GM23338 (cell line): ENCODE results near the gene TPRG1. TPM values are rescaled to one million over a fixed set of nuclear protein-coding genes. Genes with fewer than 3 reads are reported as not detected.

Source experiments
- ATAC-seq: fragments of 200-7000 bp; cut with Tn5 transposase; 3 replicates; pipeline ENCODE4 v1.9.1; 2020
- DNase-seq: peaks from one replicate; pipeline ENCODE4 v3.0.0-alpha.2; 2015; ENCODE audit warnings: low spot score
- H2AFZ ChIP-seq: fragments of 200-600 bp; sonication (generic); 2 replicates; pipeline ENCODE4 v1.8.0; 2016; ENCODE audit warnings: antibody characterized with exemption, mild to moderate bottlenecking, moderate library complexity
- H3F3A ChIP-seq: fragments of 200-600 bp; sonication (generic); replicated peaks from 2 replicates; pipeline ENCODE4 v1.8.0; 2017; ENCODE audit warnings: antibody characterized with exemption, mixed run types, low read depth
- H3K27ac ChIP-seq: fragments of 200-600 bp; sonication (generic); 2 replicates; pipeline ENCODE4 v1.6.1; 2016; ENCODE audit warnings: low read depth
- H3K27me3 ChIP-seq: fragments of 200-600 bp; sonication (generic); 2 replicates; pipeline ENCODE4 v1.8.0; 2016; ENCODE audit warnings: mild to moderate bottlenecking, mixed run types, moderate library complexity; ENCODE audit not compliant: insufficient read depth
- H3K36me3 ChIP-seq: fragments of 200-600 bp; sonication (generic); 2 replicates; pipeline ENCODE4 v1.8.0; 2016; ENCODE audit warnings: mild to moderate bottlenecking; ENCODE audit not compliant: insufficient read depth
- H3K4me1 ChIP-seq: fragments of 200-600 bp; sonication (generic); 2 replicates; pipeline ENCODE4 v1.8.0; 2016; ENCODE audit warnings: mild to moderate bottlenecking, moderate library complexity; ENCODE audit not compliant: insufficient read depth
- H3K4me2 ChIP-seq: fragments of 200-600 bp; sonication (generic); 2 replicates; pipeline ENCODE4 v1.7.1; 2017; ENCODE audit warnings: mixed run types
- H3K4me3 ChIP-seq: fragments of 200-600 bp; sonication (generic); 2 replicates; pipeline ENCODE4 v1.6.1; 2016; ENCODE audit warnings: mixed run types
- H3K79me2 ChIP-seq: fragments of 200-600 bp; sonication (generic); replicated peaks from 2 replicates; pipeline ENCODE4 v1.8.0; 2017; ENCODE audit warnings: mild to moderate bottlenecking; ENCODE audit not compliant: insufficient read depth
- H3K9me2 ChIP-seq: fragments of 200-600 bp; sonication (generic); 2 replicates; pipeline ENCODE4 v1.8.0; 2017; ENCODE audit not compliant: insufficient read depth
- H4K20me1 ChIP-seq: fragments of 200-600 bp; sonication (generic); replicated peaks from 2 replicates; pipeline ENCODE4 v1.8.0; 2017; ENCODE audit warnings: mild to moderate bottlenecking; ENCODE audit not compliant: insufficient read depth
- H3K27ac Mint-ChIP-seq: 2 replicates; pipeline ENCODE4 v1.8.0; 2020; ENCODE audit warnings: inconsistent platforms, mild to moderate bottlenecking, moderate library complexity, mixed read lengths
- H3K27me3 Mint-ChIP-seq: 3 replicates; pipeline ENCODE4 v1.8.0; 2022; ENCODE audit warnings: low read depth, mild to moderate bottlenecking, moderate library complexity, mixed read lengths, inconsistent platforms; ENCODE audit not compliant: insufficient read depth, poor library complexity
- H3K36me3 Mint-ChIP-seq: 3 replicates; pipeline ENCODE4 v1.8.0; 2021; ENCODE audit warnings: low read depth, mild to moderate bottlenecking, inconsistent platforms, moderate library complexity, mixed read lengths
- H3K4me1 Mint-ChIP-seq: 3 replicates; pipeline ENCODE4 v1.8.0; 2020; ENCODE audit warnings: mild to moderate bottlenecking, inconsistent platforms, mixed read lengths
- H3K4me3 Mint-ChIP-seq: 3 replicates; pipeline ENCODE4 v1.8.0; 2021; ENCODE audit warnings: moderate library complexity, mild to moderate bottlenecking, inconsistent platforms, mixed read lengths
- H3K9me3 Mint-ChIP-seq: 3 replicates; pipeline ENCODE4 v1.8.0; 2020; ENCODE audit warnings: moderate library complexity, mild to moderate bottlenecking, inconsistent platforms, mixed read lengths
- CREB1 ChIP-seq: fragments of 250-450 bp; sonication (Bioruptor Pico); IDR thresholded peaks from 2 replicates; pipeline ENCODE4 v1.5.0; 2020; ENCODE audit warnings: low read depth, mild to moderate bottlenecking, moderate library complexity
- CTCF ChIP-seq, 2 experiments: fragments of 200-600 bp in 1 of 2; sonication (generic) in 1 of 2; conservative IDR thresholded peaks; 2 replicates each; pipeline versions ENCODE4 v1.5.1 to v1.6.1; 2016 to 2017; ENCODE audit warnings: antibody characterized with exemption in 2 of 2, low read depth in 2 of 2, mild to moderate bottlenecking in 2 of 2, moderate library complexity in 1 of 2
- ETS1 ChIP-seq: IDR thresholded peaks from 2 replicates; pipeline ENCODE4 v1.6.1; 2016; ENCODE audit warnings: antibody characterized with exemption
- EZH2 ChIP-seq: fragments of 200-600 bp; sonication (generic); IDR thresholded peaks from one replicate; pipeline ENCODE4 v1.8.0; 2017; ENCODE audit warnings: antibody characterized with exemption, mild to moderate bottlenecking, low read depth; ENCODE audit not compliant: unreplicated experiment
- JUNB ChIP-seq: IDR thresholded peaks from one replicate; pipeline ENCODE4 v1.6.1; 2016; ENCODE audit warnings: antibody characterized with exemption; ENCODE audit not compliant: unreplicated experiment
- STAT1 ChIP-seq: IDR thresholded peaks from one replicate; pipeline ENCODE4 v1.6.1; 2016; ENCODE audit warnings: antibody characterized with exemption; ENCODE audit not compliant: unreplicated experiment
- ZNF331 ChIP-seq: fragments of 250-450 bp; sonication (Bioruptor Pico); IDR thresholded peaks from 2 replicates; pipeline ENCODE4 v1.5.0; 2020; ENCODE audit warnings: low read depth, mild to moderate bottlenecking, moderate library complexity
- ZNF462 ChIP-seq: fragments of 250-450 bp; sonication (Bioruptor Pico); IDR thresholded peaks from 2 replicates; pipeline ENCODE4 v1.5.0; 2020; ENCODE audit warnings: mild to moderate bottlenecking, moderate library complexity
- polyA plus RNA-seq: library from polyadenylated mRNA; unstranded; fragments of >200 nt; fragmentation: Nextera tagmentation; extraction: Ambion mirVana; gene quantifications from 2 replicates; pipeline ENCODE4 v1.2.1, GENCODE V29; 2016
- total RNA-seq: library from RNA; depleted of rRNA; stranded (reverse); fragments of >200 nt; shearing (Covaris generic); gene quantifications from 2 replicates; pipeline ENCODE4 v1.2.3, GENCODE V29; 2014

TPRG1 gene
- total and polyA plus RNA-seq, 2 experiments from 2014 or later, result 0.74 to 1.7 TPM

- Histone ChIP-seq H3K36me3 (no peaks in the 10 kb centered on the region), H3K27me3 (no peaks in the 10 kb centered on the region), H2AFZ (no peak overlapping the region), H3K9me2 (no peaks in the 10 kb centered on the region), H3K4me3 (no peak overlapping the region), H3K79me2 (no peaks in the 10 kb centered on the region), H3F3A (no peaks in the 10 kb centered on the region), H3K4me2 (no peak overlapping the region), H4K20me1 (no peaks in the 10 kb centered on the region), H3K27ac (no peak overlapping the region), H3K4me1 (no peaks in the 10 kb centered on the region)
- no peak overlapping the region for H3K27ac Mint-ChIP-seq
- H3K4me3 Mint-ChIP-seq, result no peak overlapping the region
- ATAC-seq (peak; percentile 52; the same call in 2 of the 3 replicates), DNase-seq (peak; percentile 18)
- H3K9me3 Mint-ChIP-seq, result no peaks in the 10 kb centered on the region
- H3K4me1 Mint-ChIP-seq, result no peaks in the 10 kb centered on the region
- no peaks in the 10 kb centered on the region for H3K36me3 Mint-ChIP-seq
- TF ChIP-seq ZNF331 (no peak), ZNF462 (CRISPR knock-in tag) (no peak), JUNB (no peak), CREB1 (no peak)
- no peaks in the 10 kb centered on the region for H3K27me3 Mint-ChIP-seq
Observed at GRCh38 chr3:189137416-189137815, 34.4 kb upstream of the TPRG1 start.

GRCh38 chr3:189138901-189139610 lies 32.7 kb upstream of the TPRG1 start:
- H3K27ac ChIP-seq, result no peak overlapping the region
- H3K27ac Mint-ChIP-seq, result no peak overlapping the region
- no peaks in the 10 kb centered on the region for H3K4me1 Mint-ChIP-seq
- no peak overlapping the region for H3K4me3 Mint-ChIP-seq
- H3K4me2 ChIP-seq, result no peak overlapping the region
- H3K9me3 Mint-ChIP-seq, result no peaks in the 10 kb centered on the region
- H2AFZ ChIP-seq, result no peak overlapping the region
- no peak for ATAC-seq
- no peaks in the 10 kb centered on the region for H3K36me3 Mint-ChIP-seq
- H3K27me3 Mint-ChIP-seq, result no peaks in the 10 kb centered on the region
- DNase-seq, result no peak
- H3K9me2 ChIP-seq, result no peaks in the 10 kb centered on the region
- no peaks in the 10 kb centered on the region for H3K36me3 ChIP-seq
- no peaks in the 10 kb centered on the region for H3K4me1 ChIP-seq
- H3K79me2 ChIP-seq, result no peaks in the 10 kb centered on the region
- no peaks in the 10 kb centered on the region for H3K27me3 ChIP-seq
- H3F3A ChIP-seq, result no peaks in the 10 kb centered on the region
- no peaks in the 10 kb centered on the region for H4K20me1 ChIP-seq
- H3K4me3 ChIP-seq, result no peak overlapping the region
- TF ChIP-seq STAT1 (no peak), ETS1 (no peak), CREB1 (no peak), CTCF (conservative IDR thresholded peaks at IDR 0.05; ENCODE audit: low read depth in 2 of 2) (no peak), JUNB (no peak), EZH2 (no peak)
